ENCODE results near the gene SCAF1. TPM values are rescaled to one million over a fixed set of nuclear protein-coding genes. Genes with fewer than 3 reads are reported as not detected.

SCAF1 gene
- total and polyA plus RNA-seq, 10 donors: 7.5 to 66.2 (median 33.8) TPM

GRCh38 chr19:49652551-49653465 lies 10.8 kb downstream of the SCAF1 start:
- H3K27me3 ChIP-seq (replicated peaks in 1 of 7): no peaks in the 10 kb centered on the region
- 92 to 96% (median 93%) methylated on average over 53 to 58 of the region's 58 CpGs for WGBS, 5 donors
- peaks cover 0 to 100% (median 83%) of the 10 kb centered on the region in 6 donors for H3K36me3 ChIP-seq
- intact Hi-C loops (cut with DNase I; ENCODE audit: low total_unique reads): no loop called here
- no peaks in the 10 kb centered on the region for H3K9me3 ChIP-seq
- no peak overlapping the region for H3K4me3 ChIP-seq
- H3K27ac ChIP-seq: peak overlapping the region in 3 of 8 donors; percentile 7 to 39 (median 31)
- peak; percentile 66 for DNase-seq
- H3K4me1 ChIP-seq: peaks cover 0 to 42% (median 8%) of the 10 kb centered on the region in 6 donors
- TF ChIP-seq POLR2A (IDR thresholded peaks at IDR 0.05) (no peak), POLR2AphosphoS5 (IDR thresholded peaks at IDR 0.05) (peak in 2 of 3 donors; percentile 13 to 47)

- peaks cover 0 to 42% (median 8%) of the 10 kb centered on the region in 6 donors for H3K4me1 ChIP-seq
- H3K36me3 ChIP-seq: peaks cover 0 to 100% (median 86%) of the 10 kb centered on the region in 6 donors
- no peak for TF ChIP-seq POLR2A (IDR thresholded peaks at IDR 0.05)
- peak in 1 of 3 donors; percentile 52 for TF ChIP-seq POLR2AphosphoS5 (IDR thresholded peaks at IDR 0.05)
- no peak for TF ChIP-seq CTCF (IDR thresholded peaks at IDR 0.05 in 8 of 11, conservative IDR thresholded peaks at IDR 0.05 in 3 of 11)
- no peak overlapping the region for H3K4me3 ChIP-seq
- intact Hi-C loops (cut with DNase I; ENCODE audit: low total_unique reads): no loop called here
- peak; percentile 67 for DNase-seq
- WGBS, 5 donors: 86 to 92% (median 88%) methylated on average over 10 to 13 of the region's 13 CpGs
- H3K27ac ChIP-seq: peak overlapping the region in 3 of 8 donors; percentile 7 to 39 (median 31)
- H3K27me3 ChIP-seq (replicated peaks in 1 of 7): no peaks in the 10 kb centered on the region
- no peaks in the 10 kb centered on the region for H3K9me3 ChIP-seq
These were observed 11.4 kb downstream of the SCAF1 start for GRCh38 chr19:49653466-49653806.

- Histone ChIP-seq H3K4me1 (peaks cover 0 to 46% (median 8%) of the 10 kb centered on the region in 6 donors), H3K9me3 (no peaks in the 10 kb centered on the region), H3K27me3 (replicated peaks in 1 of 7) (no peaks in the 10 kb centered on the region), H3K27ac (peak overlapping the region in 3 of 8 donors; percentile 38 to 55 (median 52)), H3K36me3 (peaks cover 0 to 100% (median 94%) of the 10 kb centered on the region in 6 donors), H3K4me3 (no peak overlapping the region)
- intact Hi-C loops (cut with DNase I; ENCODE audit: low total_unique reads): no loop called here
- TF ChIP-seq POLR2A (IDR thresholded peaks at IDR 0.05): no peak
- no peak for TF ChIP-seq CTCF (IDR thresholded peaks at IDR 0.05 in 8 of 11, conservative IDR thresholded peaks at IDR 0.05 in 3 of 11)
- TF ChIP-seq POLR2AphosphoS5 (IDR thresholded peaks at IDR 0.05): peak in 1 of 3 donors; percentile 33
- 78 to 93% (median 91%) methylated on average over 10 of the region's 10 CpGs for WGBS, 5 donors
- peak; percentile 73 for DNase-seq
These were observed 12.6 kb downstream of the SCAF1 start for GRCh38 chr19:49654581-49654980.

- Histone ChIP-seq H3K9me3 (no peaks in the 10 kb centered on the region), H3K4me1 (peaks cover 0 to 34% (median 3%) of the 10 kb centered on the region in 6 donors), H3K27ac (peak overlapping the region in 3 of 8 donors; percentile 38 to 55 (median 52)), H3K36me3 (peaks cover 0 to 100% (median 92%) of the 10 kb centered on the region in 6 donors), H3K4me3 (no peak overlapping the region), H3K27me3 (replicated peaks in 1 of 7) (no peaks in the 10 kb centered on the region)
- TF ChIP-seq POLR2A (IDR thresholded peaks at IDR 0.05) (no peak), CTCF (IDR thresholded peaks at IDR 0.05 in 8 of 11, conservative IDR thresholded peaks at IDR 0.05 in 3 of 11) (no peak), POLR2AphosphoS5 (IDR thresholded peaks at IDR 0.05) (no peak)
- intact Hi-C loops (cut with DNase I; ENCODE audit: low total_unique reads): no loop called here
- WGBS, 5 donors: 84 to 90% (median 88%) methylated on average over 17 to 23 of the region's 23 CpGs
- no peak for DNase-seq
These were observed 13.8 kb downstream of the SCAF1 start for GRCh38 chr19:49655570-49656455.
